Smooth muscle cell (in vitro differentiated cells): ENCODE measurements around the gene SLC31A2. TPM values are rescaled to one million over a fixed set of nuclear protein-coding genes. Genes with fewer than 3 reads are reported as not detected.
"Not testable (repeated sequence)": the region's sequence is repeated elsewhere in the genome, so short reads cannot be mapped to it uniquely, and the experiment has no call there.

Experiments
- DNase-seq: peaks from one replicate; lab custom pipeline; 2025; ENCODE audit not compliant: unreplicated experiment; lab: John Stamatoyannopoulos, UW
- H2AFZ ChIP-seq: fragments of 200-600 bp; sonication (generic); 2 replicates; pipeline ENCODE4 v1.6.0; 2016; ENCODE audit warnings: antibody characterized with exemption, low read depth, mild to moderate bottlenecking
- H3F3A ChIP-seq: fragments of 200-600 bp; sonication (generic); 2 replicates; pipeline ENCODE4 v1.6.0; 2017; ENCODE audit warnings: antibody characterized with exemption, low read depth
- H3K27ac ChIP-seq: fragments of 200-600 bp; sonication (generic); 2 replicates; pipeline ENCODE4 v1.5.1; 2016; ENCODE audit warnings: low read depth, mild to moderate bottlenecking
- H3K27me3 ChIP-seq: fragments of 200-600 bp; sonication (generic); 2 replicates; pipeline ENCODE4 v1.6.1; 2016; ENCODE audit warnings: low read depth, mild to moderate bottlenecking
- H3K36me3 ChIP-seq: fragments of 200-600 bp; sonication (generic); 2 replicates; pipeline ENCODE4 v1.5.1; 2016; ENCODE audit warnings: low read depth
- H3K4me1 ChIP-seq: fragments of 200-600 bp; sonication (generic); 2 replicates; pipeline ENCODE4 v1.5.1; 2016; ENCODE audit warnings: low read depth
- H3K4me2 ChIP-seq: fragments of 200-600 bp; sonication (generic); 2 replicates; pipeline ENCODE4 v1.6.0; 2016; ENCODE audit warnings: mild to moderate bottlenecking
- H3K4me3 ChIP-seq: fragments of 200-600 bp; sonication (generic); 2 replicates; pipeline ENCODE4 v1.5.1; 2016; ENCODE audit warnings: mild to moderate bottlenecking
- H3K79me2 ChIP-seq: fragments of 200-600 bp; sonication (generic); 2 replicates; pipeline ENCODE4 v1.6.0; 2016; ENCODE audit warnings: low read depth, mild to moderate bottlenecking
- H3K9ac ChIP-seq: fragments of 200-600 bp; sonication (generic); 2 replicates; pipeline ENCODE4 v1.6.0; 2016; ENCODE audit warnings: low read depth
- H3K9me3 ChIP-seq: fragments of 200-600 bp; sonication (generic); replicated peaks from 2 replicates; pipeline ENCODE4 v1.5.1; 2016; ENCODE audit warnings: low read depth
- H4K20me1 ChIP-seq: fragments of 200-600 bp; sonication (generic); 2 replicates; pipeline ENCODE4 v1.6.0; 2016; ENCODE audit warnings: low read depth
- CTCF ChIP-seq: fragments of 200-600 bp; sonication (generic); IDR thresholded peaks from 2 replicates; pipeline ENCODE4 v1.5.1; 2017; ENCODE audit warnings: borderline replicate concordance, mild to moderate bottlenecking, antibody characterized with exemption; ENCODE audit not compliant: insufficient read depth, poor library complexity, severe bottlenecking
- WGBS: methylation state at CpG from one replicate; pipeline ENCODE4 v1.1.7; 2016; ENCODE audit warnings: low lambda C conversion rate; 5-methylcytosine and 5-hydroxymethylcytosine counted together
- polyA plus RNA-seq: library from polyadenylated mRNA; unstranded; fragments of >200 nt; fragmentation: Nextera tagmentation; extraction: Ambion mirVana; gene quantifications from 2 replicates; pipeline ENCODE4 v1.2.1, GENCODE V29; 2016
- total RNA-seq: library from RNA; depleted of rRNA; stranded (reverse); fragments of >200 nt; gene quantifications from 2 replicates; pipeline ENCODE4 v1.2.3, GENCODE V29; 2014

SLC31A2 gene
- total RNA-seq = 4.8 and 8.7 TPM in 2 replicates
- polyA plus RNA-seq = 7.6 and 9.1 TPM in 2 replicates

- peak within 1 kb of the TSS; percentile 78 for H3K4me3 ChIP-seq
- H2AFZ ChIP-seq = peak within 1 kb of the TSS; percentile 74
- peak within 1 kb of the TSS; percentile 94 for H3K4me2 ChIP-seq
- no peaks in the 10 kb centered on the region for H3K9me3 ChIP-seq
- peaks cover 11% of the 10 kb centered on the region for H4K20me1 ChIP-seq
- peaks cover 2% of the 10 kb centered on the region for H3K27me3 ChIP-seq
- H3K4me1 ChIP-seq = peaks cover 2% of the 10 kb centered on the region
- H3K36me3 ChIP-seq = no peaks in the 10 kb centered on the region
- no peak within 1 kb of the TSS for H3K27ac ChIP-seq
- peak within 1 kb of the TSS; percentile 60 for H3K9ac ChIP-seq
- WGBS = 2% methylated on average over 76 of the region's 87 CpGs
- H3K79me2 ChIP-seq = no peaks in the 10 kb centered on the region
- DNase-seq = peak; percentile 45
- TF ChIP-seq CTCF = peak; percentile 23
- H3F3A ChIP-seq = peaks cover 7% of the 10 kb centered on the region
Observed at GRCh38 chr9:113150670-113151611, at the start of gene SLC31A2. Gene SLC31A2, plus strand, starts transcription at chr9:113151007. Its CDS starts 68 bp downstream, at chr9:113151075.

- H3K9me3 ChIP-seq, H3K4me1 ChIP-seq, H3F3A ChIP-seq, H3K27ac ChIP-seq, H3K9ac ChIP-seq, H3K4me2 ChIP-seq, H2AFZ ChIP-seq, H3K27me3 ChIP-seq, DNase-seq, H3K79me2 ChIP-seq, H3K4me3 ChIP-seq, H3K36me3 ChIP-seq, H4K20me1 ChIP-seq: not testable (repeated sequence)
- WGBS = no CpG with 5 or more reads among the region's 6 CpGs
Observed at GRCh38 chr9:113105345-113105744, 45.5 kb upstream of the SLC31A2 start.

- not testable (repeated sequence) for H4K20me1 ChIP-seq, H3K27me3 ChIP-seq, H3K36me3 ChIP-seq, H3K79me2 ChIP-seq, H3K9ac ChIP-seq, H3K4me2 ChIP-seq, DNase-seq, H3K9me3 ChIP-seq, H3K4me1 ChIP-seq, H3K27ac ChIP-seq, H2AFZ ChIP-seq, H3K4me3 ChIP-seq, H3F3A ChIP-seq
- TF ChIP-seq CTCF = peak; percentile 30
- 23% methylated on average over 8 of the region's 56 CpGs for WGBS
Observed at GRCh38 chr9:113111065-113111951, 39.5 kb upstream of the SLC31A2 start.

GRCh38 chr9:113112706-113113510, 37.9 kb upstream of the SLC31A2 start:
- DNase-seq, H3K4me1 ChIP-seq, H3K79me2 ChIP-seq, H2AFZ ChIP-seq, H3K4me2 ChIP-seq, H3K4me3 ChIP-seq, H3F3A ChIP-seq, H3K9me3 ChIP-seq, H3K9ac ChIP-seq, H4K20me1 ChIP-seq, H3K27ac ChIP-seq, H3K27me3 ChIP-seq, H3K36me3 ChIP-seq: not testable (repeated sequence)
- 34% methylated on average over 3 of the region's 54 CpGs for WGBS

GRCh38 chr9:113118829-113119228, 32.0 kb upstream of the SLC31A2 start:
- H3K9ac ChIP-seq = not testable (repeated sequence)

More at GRCh38 chr9:113118829-113119228, 32.0 kb upstream of the SLC31A2 start:
- not testable (repeated sequence) for H3K79me2 ChIP-seq, H3F3A ChIP-seq, H3K9me3 ChIP-seq, H3K4me3 ChIP-seq, H2AFZ ChIP-seq, H3K27ac ChIP-seq, H4K20me1 ChIP-seq, H3K27me3 ChIP-seq, H3K4me1 ChIP-seq, DNase-seq, H3K36me3 ChIP-seq, H3K4me2 ChIP-seq
- whole genome bisulfite sequencing = no CpG with 5 or more reads among the region's 6 CpGs
